ENCODE measurements around the gene EXOC6B. TPM values are rescaled to one million over a fixed set of nuclear protein-coding genes. Genes with fewer than 3 reads are reported as not detected.

The EXOC6B gene
- total and polyA plus RNA-seq, 9 of the 15 experiments (the other 6 are each of a cell fraction or from before 2014, with no cell fraction given): 0.28 to 4.2 (median 2.0) TPM

GRCh38 chr2:72825257-72826155 lies at the start of gene EXOC6B (continued):
- TF ChIP-seq AFF1 (IDR thresholded peaks at IDR 0.05; ENCODE audit: low read depth in 1 of 2, partially characterized antibody in 2 of 2) (peak in 1 of 2 experiments; percentile 72), ZFP36 (IDR thresholded peaks at IDR 0.05; ENCODE audit: low read depth, low read length, partially characterized antibody) (no peak), USF2 (CRISPR knock-in tag; IDR thresholded peaks at IDR 0.05) (no peak), TAF7 (tag; IDR thresholded peaks at IDR 0.05) (no peak), ELK1 (CRISPR knock-in tag; IDR thresholded peaks at IDR 0.05) (no peak), GTF2B (IDR thresholded peaks at IDR 0.05; ENCODE audit: extremely low read depth, insufficient read length) (no peak), ZSCAN29 (IDR thresholded peaks at IDR 0.05) (no peak), KAT8 (IDR thresholded peaks at IDR 0.05; ENCODE audit: low read depth) (no peak), TRIM25 (IDR thresholded peaks at IDR 0.05; ENCODE audit: borderline replicate concordance) (no peak), MAFK (IDR thresholded peaks at IDR 0.05; ENCODE audit: low read length) (no peak), ZNF395 (CRISPR knock-in tag; IDR thresholded peaks at IDR 0.05) (no peak), RBM22 (IDR thresholded peaks at IDR 0.05; ENCODE audit: low read depth, low read length, poor library complexity, severe bottlenecking) (no peak), BMI1 (IDR thresholded peaks at IDR 0.05; ENCODE audit: low read length) (no peak)

Measured in K562 (cell line).